GM20000 (cell line): ENCODE measurements around the gene PNMA8A.
"Not testable (repeated sequence)": the region's sequence is repeated elsewhere in the genome, so short reads cannot be mapped to it uniquely, and the experiment has no call there.

ENCODE experiments used
- DNase-seq: peaks from one replicate; pipeline ENCODE4 v3.0.0; 2012; ENCODE audit warnings: low spot score
- TF ChIP-seq, protein P1 (sequence below): IDR thresholded peaks from 2 replicates; pipeline ENCODE4 v1.5.1; 2012; ENCODE audit warnings: mild to moderate bottlenecking, control low read depth; ENCODE audit errors: extremely low read depth, missing control alignments

Gene PNMA8A

DNA sequence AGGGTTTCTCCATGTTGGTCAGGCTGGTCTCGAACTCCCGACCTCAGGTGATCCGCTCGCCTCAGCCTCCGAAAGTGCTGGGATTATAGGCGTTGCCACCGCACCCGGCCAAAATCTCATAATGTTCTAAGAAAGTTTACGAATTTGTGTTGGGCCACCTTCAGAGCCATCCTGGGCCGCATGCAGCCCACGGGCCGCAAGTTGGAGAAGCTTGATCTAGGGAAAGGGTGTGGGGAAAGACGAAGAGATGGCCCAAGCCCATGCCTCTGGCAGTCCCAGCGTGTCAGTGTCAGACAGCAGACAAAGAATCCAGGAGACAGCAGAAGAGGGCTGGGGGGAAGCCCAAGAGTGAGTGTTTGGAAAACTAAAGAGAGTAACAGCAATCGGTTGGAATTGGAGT lies 25.3 kb downstream of the PNMA8A start:
- TF ChIP-seq, protein P1, sequence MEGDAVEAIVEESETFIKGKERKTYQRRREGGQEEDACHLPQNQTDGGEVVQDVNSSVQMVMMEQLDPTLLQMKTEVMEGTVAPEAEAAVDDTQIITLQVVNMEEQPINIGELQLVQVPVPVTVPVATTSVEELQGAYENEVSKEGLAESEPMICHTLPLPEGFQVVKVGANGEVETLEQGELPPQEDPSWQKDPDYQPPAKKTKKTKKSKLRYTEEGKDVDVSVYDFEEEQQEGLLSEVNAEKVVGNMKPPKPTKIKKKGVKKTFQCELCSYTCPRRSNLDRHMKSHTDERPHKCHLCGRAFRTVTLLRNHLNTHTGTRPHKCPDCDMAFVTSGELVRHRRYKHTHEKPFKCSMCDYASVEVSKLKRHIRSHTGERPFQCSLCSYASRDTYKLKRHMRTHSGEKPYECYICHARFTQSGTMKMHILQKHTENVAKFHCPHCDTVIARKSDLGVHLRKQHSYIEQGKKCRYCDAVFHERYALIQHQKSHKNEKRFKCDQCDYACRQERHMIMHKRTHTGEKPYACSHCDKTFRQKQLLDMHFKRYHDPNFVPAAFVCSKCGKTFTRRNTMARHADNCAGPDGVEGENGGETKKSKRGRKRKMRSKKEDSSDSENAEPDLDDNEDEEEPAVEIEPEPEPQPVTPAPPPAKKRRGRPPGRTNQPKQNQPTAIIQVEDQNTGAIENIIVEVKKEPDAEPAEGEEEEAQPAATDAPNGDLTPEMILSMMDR = no peak
- DNase-seq = no peak

DNA sequence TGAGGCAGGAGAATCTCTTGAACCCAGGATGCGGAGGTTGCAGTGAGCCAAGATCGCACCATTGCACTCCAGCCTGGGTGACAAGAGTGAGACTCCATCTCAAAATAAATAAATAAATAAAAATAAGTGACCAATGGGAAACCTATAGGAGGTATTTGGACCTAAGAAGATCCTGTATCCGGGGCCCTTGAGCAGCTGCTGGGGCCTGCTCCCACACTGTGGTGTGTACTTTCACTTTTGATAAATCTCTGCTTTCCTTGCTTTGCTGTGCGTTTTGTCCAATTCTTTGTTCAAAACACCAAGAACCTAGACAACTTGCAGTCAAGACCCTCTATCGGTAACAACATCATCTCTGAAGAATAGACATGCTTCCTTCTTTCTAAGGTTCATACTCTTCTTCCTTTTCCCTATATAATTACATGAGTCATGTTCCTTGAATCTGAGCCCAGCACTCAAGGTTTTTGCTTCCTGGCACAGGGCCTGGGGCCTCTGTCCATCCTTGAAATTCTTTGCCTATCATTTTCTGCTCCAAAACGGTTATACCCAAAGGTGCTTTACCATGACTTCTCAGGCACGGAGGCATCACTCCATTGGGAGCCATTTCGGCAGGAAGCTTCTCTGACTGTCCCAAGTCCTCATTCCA lies 28.4 kb downstream of the PNMA8A start:
- DNase-seq = no peak
- TF ChIP-seq, protein P1 = no peak

DNA sequence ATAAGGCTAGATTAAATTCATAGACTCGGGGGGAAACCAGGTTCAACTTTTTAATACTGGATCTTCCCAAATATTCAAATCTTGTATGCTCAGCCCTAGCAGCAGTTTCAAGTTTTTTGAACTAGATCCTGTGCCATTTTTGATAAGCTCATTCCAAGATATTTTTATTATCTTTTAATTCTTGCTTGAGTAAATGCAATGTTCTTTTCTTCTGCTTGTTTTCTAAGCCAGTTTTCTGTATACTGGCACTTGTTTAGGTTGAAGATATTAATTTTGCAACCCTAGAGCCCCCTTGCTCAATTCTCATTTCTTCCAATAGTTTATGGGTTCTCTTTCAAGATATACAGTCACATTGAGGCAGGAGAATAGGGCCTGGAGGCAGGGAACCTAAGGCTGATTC lies 29.5 kb downstream of the PNMA8A start:
- DNase-seq = no peak
- TF ChIP-seq, protein P1 = no peak

DNA sequence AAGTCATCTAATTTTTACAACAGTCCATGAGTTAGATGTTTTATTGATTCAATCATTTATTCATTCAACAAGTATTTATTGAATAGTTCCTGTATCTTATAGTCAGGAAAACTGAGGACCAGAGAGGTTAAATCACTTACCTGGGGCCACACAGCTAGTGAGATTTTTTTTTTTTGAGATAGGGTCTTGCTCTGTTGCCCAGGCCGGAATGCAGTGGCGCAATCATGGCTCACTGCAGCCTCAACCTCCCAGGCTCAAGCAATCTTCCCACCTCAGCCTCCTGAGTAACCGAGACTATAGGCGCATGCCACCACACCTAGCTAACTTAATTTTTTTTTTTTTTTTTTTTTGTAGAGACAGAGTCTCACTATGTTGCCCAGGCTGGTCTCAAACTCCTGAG lies 35.7 kb downstream of the PNMA8A start:
- not testable (repeated sequence) for DNase-seq

DNA sequence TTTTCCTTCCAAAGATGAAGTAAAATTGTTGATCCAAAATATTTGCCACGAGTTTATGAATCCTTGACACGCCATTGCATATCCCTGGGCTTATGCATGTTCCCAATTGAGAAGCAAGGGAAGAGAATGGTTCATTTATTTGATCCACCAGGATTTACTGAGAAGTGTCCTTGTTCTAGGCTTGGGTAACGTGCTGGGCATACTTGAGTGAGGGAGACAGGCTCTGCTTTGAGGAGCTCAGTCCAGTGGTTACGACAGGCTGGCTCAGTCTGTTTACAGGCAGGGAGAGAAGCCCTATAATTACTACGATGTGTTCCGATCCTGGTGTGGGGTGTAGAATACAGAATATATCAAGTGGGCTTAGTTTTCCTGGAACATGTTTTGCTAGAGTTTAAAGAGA lies 36.4 kb downstream of the PNMA8A start:
- TF ChIP-seq, protein P1 = no peak
- no peak for DNase-seq

DNA sequence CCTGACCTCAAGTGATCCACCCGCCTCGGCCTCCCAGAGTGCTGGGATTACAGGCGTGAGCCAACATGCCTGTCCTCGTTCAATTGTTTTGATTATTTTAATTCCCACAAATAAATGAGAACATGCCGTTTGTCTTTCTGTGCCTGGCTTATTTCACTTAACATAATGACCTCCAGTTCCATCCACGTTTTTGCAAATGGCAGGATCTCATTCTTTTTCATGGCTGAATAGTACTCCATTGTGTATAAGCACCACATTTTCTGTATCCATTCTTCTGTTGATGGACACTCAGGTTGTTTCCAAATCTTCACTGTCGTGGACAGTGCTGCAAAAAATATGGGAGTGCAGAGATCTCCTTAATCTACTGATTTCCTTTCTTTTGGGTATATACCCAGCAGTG lies 37.9 kb downstream of the PNMA8A start:
- not testable (repeated sequence) for DNase-seq

DNA sequence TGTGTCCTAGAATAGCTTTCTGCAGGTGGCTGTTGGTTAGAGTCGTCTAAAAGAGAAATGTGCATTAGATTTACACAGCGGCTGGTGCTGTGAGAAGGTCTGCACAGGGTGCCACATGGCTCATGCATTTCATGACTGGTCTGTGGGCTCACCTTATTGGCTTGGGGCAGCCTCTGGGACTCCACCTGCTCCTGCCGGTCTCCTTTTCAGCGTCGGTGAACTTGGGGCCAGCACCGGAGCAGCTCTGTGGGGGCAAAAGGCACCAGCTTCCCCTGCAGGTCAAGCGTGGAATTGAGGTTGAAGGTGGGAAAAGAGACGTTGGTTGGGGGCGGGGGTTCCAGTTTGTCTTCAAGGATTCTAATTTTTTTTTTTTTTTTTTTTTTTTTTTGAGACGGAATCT lies 39.5 kb downstream of the PNMA8A start:
- no peak for DNase-seq
- TF ChIP-seq, protein P1 = no peak

DNA sequence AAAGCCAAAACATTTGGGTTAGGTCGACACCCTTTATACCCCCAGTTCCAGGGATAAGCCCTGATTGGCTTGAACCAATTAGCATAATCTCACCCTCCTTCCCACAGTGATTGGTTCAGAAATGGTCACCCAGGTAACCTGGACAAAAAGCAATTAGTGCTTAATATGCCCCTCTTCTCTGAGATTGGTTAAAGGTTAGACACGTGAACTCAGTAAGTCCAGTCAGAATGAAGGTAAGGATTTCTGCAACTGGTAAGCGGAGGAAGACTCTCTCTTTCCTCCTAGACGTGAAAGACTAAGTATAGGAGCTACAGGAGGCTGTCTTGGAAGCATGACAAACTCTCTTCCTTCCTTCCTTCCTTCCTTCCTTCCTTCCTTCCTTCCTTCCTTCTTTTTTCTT lies 41.4 kb downstream of the PNMA8A start:
- no peak for DNase-seq
- TF ChIP-seq, protein P1 = no peak
